Measurements from ENCODE around the gene MTG2. TPM values are rescaled to one million over a fixed set of nuclear protein-coding genes. Genes with fewer than 3 reads are reported as not detected.

The MTG2 gene
- total RNA-seq, 2 experiments from 2014 or later: 33.6 to 37.3 TPM

GRCh38 chr20:62160253-62160652 is 22.6 kb upstream of the MTG2 start:
- no peak overlapping the region for H3K4me3 Mint-ChIP-seq
- no peak for DNase-seq
- H3K36me3 Mint-ChIP-seq (ENCODE audit: low read depth): peaks cover 8% of the 10 kb centered on the region
- ChIA-PET POLR2A (no interaction called here), CTCF (no interaction called here)
- no peaks in the 10 kb centered on the region for H3K9me3 Mint-ChIP-seq
- H3K27ac Mint-ChIP-seq: no peak overlapping the region
- H3K27me3 Mint-ChIP-seq: no peaks in the 10 kb centered on the region
- peaks cover 10% of the 10 kb centered on the region for H3K4me1 Mint-ChIP-seq

DNA sequence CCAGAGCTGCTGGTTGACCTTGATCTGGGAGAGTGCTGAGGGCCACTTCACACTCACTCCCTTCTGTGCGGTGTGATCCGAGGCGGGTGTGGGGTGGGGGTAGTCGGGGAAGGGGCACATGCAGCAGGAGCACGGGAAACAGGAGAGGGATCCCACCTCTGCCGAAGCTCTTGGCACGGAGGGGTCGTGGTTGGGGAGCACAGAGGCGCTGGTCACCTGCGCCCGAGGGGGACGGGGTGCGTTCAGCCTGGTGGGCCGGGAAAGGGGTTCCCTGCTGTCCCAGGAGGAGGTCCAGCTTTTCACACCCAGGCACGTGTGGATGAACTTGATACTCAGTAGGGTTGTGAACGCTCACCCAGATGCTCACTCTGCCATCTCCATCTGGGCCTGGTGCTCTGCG is 22.0 kb upstream of the MTG2 start:
- POLR2A ChIA-PET: no interaction called here
- Mint-ChIP-seq H3K4me3 (no peak overlapping the region), H3K27me3 (no peaks in the 10 kb centered on the region), H3K4me1 (peaks cover 10% of the 10 kb centered on the region), H3K27ac (no peak overlapping the region), H3K36me3 (ENCODE audit: low read depth) (peaks cover 5% of the 10 kb centered on the region), H3K9me3 (no peaks in the 10 kb centered on the region)
- CTCF ChIA-PET: no interaction called here
- DNase-seq: no peak

GRCh38 chr20:62161347-62161746 is 21.5 kb upstream of the MTG2 start:
- Mint-ChIP-seq H3K36me3 (ENCODE audit: low read depth) (peaks cover 3% of the 10 kb centered on the region), H3K27ac (no peak overlapping the region), H3K4me1 (peaks cover 10% of the 10 kb centered on the region), H3K9me3 (no peaks in the 10 kb centered on the region), H3K4me3 (no peak overlapping the region), H3K27me3 (no peaks in the 10 kb centered on the region)
- ChIA-PET CTCF (no interaction called here), POLR2A (no interaction called here)
- DNase-seq: no peak

DNA sequence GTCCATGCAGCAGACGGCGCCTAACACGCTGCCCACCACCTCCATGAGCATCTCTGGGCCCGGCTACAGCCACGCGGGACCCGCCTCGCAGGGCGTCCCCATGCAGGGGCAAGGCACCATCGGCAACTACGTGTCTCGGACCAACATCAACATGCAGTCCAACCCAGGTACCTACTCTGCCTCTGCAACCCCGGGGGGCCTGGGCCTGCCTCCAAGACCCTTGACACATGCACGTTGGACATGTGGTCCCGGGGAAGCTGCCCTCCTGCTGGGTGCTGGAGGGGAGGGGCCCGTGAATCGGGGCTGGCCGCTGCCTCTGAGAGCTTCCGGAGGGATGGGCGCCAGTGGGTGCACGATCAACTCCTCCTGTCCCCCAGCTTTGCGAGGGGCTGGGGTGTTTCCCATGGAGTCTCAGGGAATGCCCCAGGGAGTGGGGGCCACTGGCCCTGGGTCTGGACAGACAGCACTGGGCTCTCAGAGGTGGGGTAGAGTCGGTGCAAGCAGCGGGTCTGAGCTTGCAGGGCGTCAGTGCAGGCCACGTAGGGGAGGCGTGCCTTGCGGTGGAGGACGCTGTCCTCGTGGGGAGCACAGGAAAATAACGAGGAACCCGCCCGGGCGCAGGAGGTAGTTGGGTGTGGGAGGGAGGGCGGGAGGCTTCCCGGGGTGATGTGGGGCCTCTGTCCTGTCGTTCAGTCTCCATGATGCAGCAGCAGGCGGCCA is 19.9 kb upstream of the MTG2 start:
- H3K4me3 Mint-ChIP-seq: no peak overlapping the region
- no peak overlapping the region for H3K27ac Mint-ChIP-seq
- ChIA-PET POLR2A (no interaction called here), CTCF (interaction anchor here (0.6 kb wide), 1 partner anchor 220 kb away, joined by 3 read pairs; no protein-coding TSS in a partner anchor)
- peaks cover 7% of the 10 kb centered on the region for H3K4me1 Mint-ChIP-seq
- no peak for DNase-seq
- no peaks in the 10 kb centered on the region for H3K9me3 Mint-ChIP-seq
- H3K36me3 Mint-ChIP-seq (ENCODE audit: low read depth): peaks cover 3% of the 10 kb centered on the region
- H3K27me3 Mint-ChIP-seq: no peaks in the 10 kb centered on the region

GRCh38 chr20:62163485-62163865 is 19.4 kb upstream of the MTG2 start:
- POLR2A ChIA-PET: no interaction called here
- DNase-seq: no peak
- peaks cover 7% of the 10 kb centered on the region for H3K4me1 Mint-ChIP-seq
- H3K4me3 Mint-ChIP-seq: no peak overlapping the region
- no peaks in the 10 kb centered on the region for H3K27me3 Mint-ChIP-seq
- H3K36me3 Mint-ChIP-seq (ENCODE audit: low read depth): peaks cover 5% of the 10 kb centered on the region
- H3K9me3 Mint-ChIP-seq: no peaks in the 10 kb centered on the region
- H3K27ac Mint-ChIP-seq: no peak overlapping the region
- CTCF ChIA-PET: interaction anchor here (0.6 kb wide), 1 partner anchor 219 kb away, joined by 3 read pairs; no protein-coding TSS in a partner anchor

GRCh38 chr20:62163986-62164762 is 18.7 kb upstream of the MTG2 start:
- no peak for DNase-seq
- H3K27me3 Mint-ChIP-seq: no peaks in the 10 kb centered on the region
- H3K36me3 Mint-ChIP-seq (ENCODE audit: low read depth): peaks cover 5% of the 10 kb centered on the region
- H3K9me3 Mint-ChIP-seq: no peaks in the 10 kb centered on the region
- H3K27ac Mint-ChIP-seq: no peak overlapping the region
- CTCF ChIA-PET: no interaction called here
- H3K4me1 Mint-ChIP-seq: peaks cover 7% of the 10 kb centered on the region
- H3K4me3 Mint-ChIP-seq: no peak overlapping the region
- POLR2A ChIA-PET: no interaction called here

DNA sequence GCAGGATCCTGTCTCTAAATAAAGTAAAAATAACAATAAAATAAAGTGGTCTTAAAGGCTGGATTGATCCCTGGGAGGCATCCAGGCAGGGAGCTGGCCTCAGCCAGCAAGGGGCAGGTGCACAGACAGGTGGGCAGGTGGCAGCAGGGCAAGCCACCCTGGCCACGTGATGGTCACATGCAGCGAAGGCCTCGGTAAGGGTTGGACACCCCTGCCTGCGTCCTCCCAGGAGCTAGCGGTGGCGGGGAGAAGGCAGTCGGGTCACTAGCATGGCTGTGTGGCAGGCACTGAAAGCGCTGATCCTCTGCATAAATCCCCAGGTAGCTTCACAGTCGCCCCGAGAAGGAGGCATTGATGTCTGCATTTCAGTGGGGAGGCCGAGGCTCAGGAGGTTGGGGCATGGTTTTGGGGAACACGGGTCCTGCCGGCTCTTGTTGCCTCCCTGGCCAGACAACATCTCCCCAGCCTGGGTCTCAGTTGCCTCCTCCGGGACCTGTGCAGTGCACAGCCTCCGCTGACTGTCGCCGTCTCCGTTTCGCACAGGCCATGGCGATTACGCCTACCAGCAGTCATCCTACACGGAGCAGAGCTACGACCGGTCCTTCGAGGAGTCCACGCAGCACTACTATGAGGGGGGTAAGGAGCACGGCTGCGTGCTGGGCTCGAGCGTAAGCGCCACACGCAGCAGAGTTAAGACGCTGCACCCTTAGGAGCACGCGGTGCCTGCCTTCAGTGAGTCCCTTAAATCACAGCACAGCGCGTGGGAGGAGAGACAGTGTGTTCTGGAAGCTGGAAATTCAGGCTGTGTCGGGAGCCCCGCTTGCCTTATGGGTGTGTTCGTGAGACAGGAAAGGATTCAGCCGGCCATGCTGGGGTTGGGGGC is 17.7 kb upstream of the MTG2 start:
- Mint-ChIP-seq H3K36me3 (ENCODE audit: low read depth) (peaks cover 5% of the 10 kb centered on the region), H3K27me3 (no peaks in the 10 kb centered on the region), H3K27ac (no peak overlapping the region), H3K4me1 (peaks cover 2% of the 10 kb centered on the region), H3K9me3 (no peaks in the 10 kb centered on the region), H3K4me3 (no peak overlapping the region)
- no peak for DNase-seq
- ChIA-PET CTCF (interaction anchor here (1.4 kb wide), 1 partner anchor 9 kb away, joined by 5 read pairs; no protein-coding TSS in a partner anchor), POLR2A (no interaction called here)

- ChIA-PET POLR2A (no interaction called here), CTCF (interaction anchor here (1.4 kb wide), 1 partner anchor 9 kb away, joined by 5 read pairs; no protein-coding TSS in a partner anchor)
- H3K27ac Mint-ChIP-seq: no peak overlapping the region
- no peaks in the 10 kb centered on the region for H3K9me3 Mint-ChIP-seq
- no peak overlapping the region for H3K4me3 Mint-ChIP-seq
- H3K4me1 Mint-ChIP-seq: no peaks in the 10 kb centered on the region
- DNase-seq: no peak
- no peaks in the 10 kb centered on the region for H3K27me3 Mint-ChIP-seq
- peaks cover 5% of the 10 kb centered on the region for H3K36me3 Mint-ChIP-seq (ENCODE audit: low read depth)
Observed at GRCh38 chr20:62165762-62166399, 16.9 kb upstream of the MTG2 start.

- Mint-ChIP-seq H3K9me3 (no peaks in the 10 kb centered on the region), H3K4me1 (no peaks in the 10 kb centered on the region), H3K4me3 (no peak overlapping the region), H3K36me3 (ENCODE audit: low read depth) (peaks cover 5% of the 10 kb centered on the region), H3K27me3 (no peaks in the 10 kb centered on the region), H3K27ac (no peak overlapping the region)
- ChIA-PET CTCF (interaction anchor here (0.9 to 1.5 kb wide), 3 partner anchors 9 to 21 kb away, joined by 3 to 8 read pairs (median 3); no protein-coding TSS in a partner anchor), POLR2A (no interaction called here)
- no peak for DNase-seq
Observed at GRCh38 chr20:62167474-62167873, 15.4 kb upstream of the MTG2 start.

DNA sequence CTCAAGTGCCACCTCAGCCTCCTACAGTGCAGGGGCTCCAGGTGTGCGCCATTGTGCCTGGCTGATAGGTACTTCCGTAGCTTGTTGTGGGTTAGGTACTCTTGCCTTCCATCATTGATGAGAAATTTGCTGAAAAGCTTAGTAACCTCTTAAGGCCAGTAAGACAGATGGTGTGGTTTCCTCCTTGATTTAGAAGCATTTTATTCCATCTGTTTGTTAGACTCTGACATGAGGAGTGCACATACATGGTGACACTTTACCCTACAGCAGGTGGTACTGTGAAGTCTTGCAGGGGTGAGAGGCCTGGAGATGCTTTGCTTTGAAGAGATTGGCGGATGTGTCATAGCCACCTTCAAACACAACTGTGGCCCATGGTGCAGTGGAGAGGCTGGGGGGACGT is 14.8 kb upstream of the MTG2 start:
- Mint-ChIP-seq H3K4me3 (no peak overlapping the region), H3K4me1 (no peaks in the 10 kb centered on the region), H3K36me3 (ENCODE audit: low read depth) (peaks cover 5% of the 10 kb centered on the region), H3K27ac (no peak overlapping the region), H3K27me3 (no peaks in the 10 kb centered on the region), H3K9me3 (no peaks in the 10 kb centered on the region)
- no peak for DNase-seq
- ChIA-PET CTCF (interaction anchor here (1.0 to 1.5 kb wide), 2 partner anchors 10 to 21 kb away, joined by 3 read pairs; no protein-coding TSS in a partner anchor), POLR2A (no interaction called here)

DNA sequence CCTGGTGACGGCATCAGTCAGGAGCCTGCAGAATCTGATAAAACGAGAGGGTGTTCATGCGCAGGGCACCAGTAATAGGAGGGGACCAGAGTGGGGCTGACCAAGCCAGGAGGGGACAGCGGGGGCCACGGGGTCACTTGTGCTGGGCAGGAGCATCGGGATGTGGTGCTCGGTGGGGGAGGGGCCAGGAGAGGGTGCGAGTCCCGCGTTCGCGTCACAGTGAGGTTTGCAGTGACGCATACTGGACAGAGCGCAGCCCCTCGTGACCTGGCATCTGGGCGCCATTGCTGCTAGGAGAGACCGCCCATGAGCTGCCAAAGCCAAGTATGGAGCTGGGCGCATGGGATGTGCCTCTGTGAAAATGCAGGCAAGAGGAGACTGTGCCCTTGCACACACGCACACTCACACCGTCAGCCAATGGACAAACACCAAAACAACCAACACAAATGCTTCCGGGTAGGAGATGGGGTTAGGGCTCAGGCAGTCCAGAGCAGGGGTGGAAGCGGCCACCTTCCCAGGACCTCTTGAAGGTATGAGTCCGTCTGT is 13.9 kb upstream of the MTG2 start:
- Mint-ChIP-seq H3K27ac (no peak overlapping the region), H3K27me3 (no peaks in the 10 kb centered on the region), H3K4me1 (no peaks in the 10 kb centered on the region), H3K9me3 (no peaks in the 10 kb centered on the region), H3K36me3 (ENCODE audit: low read depth) (peaks cover 5% of the 10 kb centered on the region), H3K4me3 (no peak overlapping the region)
- ChIA-PET CTCF (no interaction called here), POLR2A (no interaction called here)
- DNase-seq: no peak

GRCh38 chr20:62170536-62170935 is 12.3 kb upstream of the MTG2 start:
- Mint-ChIP-seq H3K9me3 (no peaks in the 10 kb centered on the region), H3K27ac (no peak overlapping the region), H3K4me3 (no peak overlapping the region), H3K27me3 (no peaks in the 10 kb centered on the region), H3K36me3 (ENCODE audit: low read depth) (peaks cover 10% of the 10 kb centered on the region), H3K4me1 (no peaks in the 10 kb centered on the region)
- no peak for DNase-seq
- CTCF ChIA-PET: no interaction called here
- POLR2A ChIA-PET: interaction anchor here (0.6 kb wide), 1 partner anchor 1563 kb away, joined by 3 read pairs; no protein-coding TSS in a partner anchor

Data from activated CD4-positive, alpha-beta T cell treated with anti-CD3 and anti-CD28 coated beads, Interleukin-2, amount 10 ng/mL, durations not matched to agents 7 days and 5 days (primary cell).